ENCODE results near the gene CDH4.

Gene CDH4

DNA sequence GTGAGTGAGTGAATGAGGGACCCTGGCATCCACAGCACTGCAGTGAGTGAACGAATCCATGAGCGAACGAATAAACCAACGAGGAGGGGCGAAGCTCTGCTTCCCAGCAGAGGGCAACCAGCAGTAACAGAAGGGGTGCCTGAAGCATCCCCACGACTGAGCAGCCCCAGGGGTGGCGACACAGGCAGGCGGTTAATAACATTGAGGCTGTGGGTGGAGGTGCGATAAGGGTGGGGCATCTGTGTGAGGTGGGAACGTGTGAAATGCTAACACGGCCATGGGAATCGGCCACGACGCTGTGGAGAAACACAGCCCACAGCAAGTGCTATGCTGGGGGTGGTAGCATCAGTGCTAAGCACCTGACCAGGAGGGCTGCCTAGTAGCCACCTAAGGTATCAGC, 737.7 kb downstream of the CDH4 start:
- no peak for DNase-seq (ENCODE audit: low read depth)
- TF ChIP-seq, protein P1, sequence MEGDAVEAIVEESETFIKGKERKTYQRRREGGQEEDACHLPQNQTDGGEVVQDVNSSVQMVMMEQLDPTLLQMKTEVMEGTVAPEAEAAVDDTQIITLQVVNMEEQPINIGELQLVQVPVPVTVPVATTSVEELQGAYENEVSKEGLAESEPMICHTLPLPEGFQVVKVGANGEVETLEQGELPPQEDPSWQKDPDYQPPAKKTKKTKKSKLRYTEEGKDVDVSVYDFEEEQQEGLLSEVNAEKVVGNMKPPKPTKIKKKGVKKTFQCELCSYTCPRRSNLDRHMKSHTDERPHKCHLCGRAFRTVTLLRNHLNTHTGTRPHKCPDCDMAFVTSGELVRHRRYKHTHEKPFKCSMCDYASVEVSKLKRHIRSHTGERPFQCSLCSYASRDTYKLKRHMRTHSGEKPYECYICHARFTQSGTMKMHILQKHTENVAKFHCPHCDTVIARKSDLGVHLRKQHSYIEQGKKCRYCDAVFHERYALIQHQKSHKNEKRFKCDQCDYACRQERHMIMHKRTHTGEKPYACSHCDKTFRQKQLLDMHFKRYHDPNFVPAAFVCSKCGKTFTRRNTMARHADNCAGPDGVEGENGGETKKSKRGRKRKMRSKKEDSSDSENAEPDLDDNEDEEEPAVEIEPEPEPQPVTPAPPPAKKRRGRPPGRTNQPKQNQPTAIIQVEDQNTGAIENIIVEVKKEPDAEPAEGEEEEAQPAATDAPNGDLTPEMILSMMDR (IDR thresholded peaks at IDR 0.05; ENCODE audit: control insufficient read depth, extremely low read depth, insufficient read depth): no peak
- H3K4me3 ChIP-seq (ENCODE audit: low read depth, low read length): no peak overlapping the region

All from LNCaP clone FGC (cell line).